ENCODE data around the gene RHBDF1.

GRCh38 chr16:35011-35677, 37.3 kb downstream of the RHBDF1 start:
- TF ChIP-seq CTCF (IDR thresholded peaks at IDR 0.05 in 8 of 11, conservative IDR thresholded peaks at IDR 0.05 in 3 of 11): no peak
- TF ChIP-seq POLR2A (IDR thresholded peaks at IDR 0.05): peak in 1 of 3 donors; percentile 43
